HG02623 (cell line): ENCODE data around the gene TAPT1.

Experiments used
- ATAC-seq: cut with Tn5 transposase; IDR thresholded peaks from one replicate; pipeline ENCODE4 v1.9.1; 2021; ENCODE audit warnings: moderate library complexity; ENCODE audit not compliant: unreplicated experiment

Gene TAPT1

GRCh38 chr4:16110661-16111290 lies 115.5 kb downstream of the TAPT1 start:
- no peak for ATAC-seq
